NCI-H524 treated with DMSO at 0.1 percent for 48 hours (cell line): ENCODE results near the gene TRIM5.
"Not testable (repeated sequence)": the region's sequence is repeated elsewhere in the genome, so short reads cannot be mapped to it uniquely, and the experiment has no call there.

Experiments
- DNase-seq: peaks from one replicate; lab custom pipeline; 2025; lab: John Stamatoyannopoulos, UW

Gene TRIM5

GRCh38 chr11:5689551-5689983 lies 4.7 kb upstream of the TRIM5 start, which contains the start of gene TRIM22:
TSS of gene TRIM22 (plus strand) at chr11:5689790. CDS start at chr11:5696233, 6,443 bp downstream.
- DNase-seq = no peak

DNA sequence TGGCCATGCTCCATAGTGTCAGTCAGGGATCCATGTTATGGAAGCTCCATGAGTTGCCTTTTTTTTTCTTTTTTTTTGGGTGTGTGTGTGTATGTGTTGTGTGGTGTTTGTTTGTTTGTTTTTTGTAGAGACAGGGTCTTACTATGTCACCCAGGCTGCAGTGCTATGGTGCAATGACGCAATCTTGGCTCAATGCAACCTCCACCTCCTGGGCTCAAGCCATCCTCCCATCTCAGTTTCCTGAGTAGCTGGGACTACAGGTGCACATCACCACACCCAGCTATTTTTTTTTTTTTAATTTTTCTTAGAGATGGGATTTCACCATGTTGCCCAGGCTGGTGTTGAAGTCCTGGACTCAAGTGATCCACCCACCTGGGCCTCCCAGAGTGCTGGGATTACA lies 3.6 kb upstream of the TRIM5 start:
- DNase-seq = no peak

GRCh38 chr11:5686426-5686825 lies 1.6 kb upstream of the TRIM5 start:
- DNase-seq = no peak

DNA sequence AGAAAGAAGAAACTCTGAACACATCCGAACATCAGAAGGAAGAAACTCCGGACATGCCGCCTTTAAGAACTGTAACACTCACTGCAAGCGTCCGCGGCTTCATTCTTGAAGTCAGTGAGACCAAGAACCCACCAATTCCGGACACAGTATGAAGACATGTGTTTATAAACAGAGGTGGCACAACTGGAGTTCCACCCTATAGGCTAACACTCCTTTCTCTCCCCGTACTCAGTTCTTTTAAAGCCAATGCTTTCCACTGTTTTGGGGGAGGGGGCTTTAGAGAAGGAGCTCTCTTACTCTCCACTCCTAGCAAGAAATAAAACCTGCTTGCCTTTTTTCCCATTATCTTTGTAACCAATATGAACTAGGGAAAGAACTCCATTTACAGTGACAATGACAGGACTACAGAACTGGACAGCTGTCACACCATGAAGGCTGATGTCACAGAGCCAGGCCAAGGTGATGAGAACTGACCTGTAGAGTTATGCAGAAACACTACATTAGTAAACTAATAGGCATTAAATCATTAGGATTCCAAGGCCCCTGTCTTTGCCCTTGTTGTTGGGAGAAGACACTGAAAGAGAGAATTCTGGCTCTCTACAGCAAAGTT lies 733 bp downstream of the TRIM5 start:
- DNase-seq = no peak

DNA sequence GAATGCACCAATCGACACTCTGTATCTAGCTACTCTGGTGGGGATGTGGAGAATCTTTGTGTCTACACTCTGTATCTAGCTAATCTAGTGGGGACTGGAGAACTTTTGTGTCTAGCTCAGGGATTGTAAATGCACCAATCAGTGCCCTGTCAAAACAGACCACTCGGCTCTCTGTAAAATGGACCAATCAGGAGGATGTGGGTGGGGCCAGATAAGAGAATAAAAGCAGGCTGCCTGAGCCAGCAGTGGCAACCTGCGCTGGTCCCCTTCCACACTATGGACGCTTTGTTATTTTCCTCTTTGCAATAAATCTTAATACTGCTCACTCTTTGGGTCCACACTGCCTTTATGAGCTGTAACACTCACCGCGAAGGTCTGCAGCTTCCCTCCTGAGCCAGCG lies 1.3 kb downstream of the TRIM5 start:
- DNase-seq = not testable (repeated sequence)

GRCh38 chr11:5682890-5683441 lies 1.9 kb downstream of the TRIM5 start:
- DNase-seq = not testable (repeated sequence)

GRCh38 chr11:5679811-5680210 lies 5.1 kb downstream of the TRIM5 start:
- no peak for DNase-seq

GRCh38 chr11:5674391-5674790 lies 10.5 kb downstream of the TRIM5 start:
- no peak for DNase-seq

DNA sequence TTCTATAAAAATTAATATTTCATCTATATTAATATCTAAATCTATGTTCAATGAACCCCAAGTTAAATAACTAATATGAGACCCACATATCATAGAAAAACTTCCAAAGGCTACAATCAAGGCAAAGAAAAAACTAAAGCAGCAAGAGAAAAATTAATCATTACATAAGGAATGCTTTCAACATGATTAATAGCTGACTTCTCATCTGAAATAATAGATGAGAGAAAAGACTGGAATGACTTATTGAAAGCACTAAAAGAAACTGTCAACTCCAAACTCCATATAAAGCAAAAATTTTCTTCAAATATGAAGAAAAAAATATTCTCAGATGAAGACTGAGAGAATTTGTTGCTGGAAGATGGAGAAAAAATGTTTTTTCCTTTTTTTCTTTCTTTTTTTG lies 13.0 kb downstream of the TRIM5 start:
- DNase-seq = no peak

DNA sequence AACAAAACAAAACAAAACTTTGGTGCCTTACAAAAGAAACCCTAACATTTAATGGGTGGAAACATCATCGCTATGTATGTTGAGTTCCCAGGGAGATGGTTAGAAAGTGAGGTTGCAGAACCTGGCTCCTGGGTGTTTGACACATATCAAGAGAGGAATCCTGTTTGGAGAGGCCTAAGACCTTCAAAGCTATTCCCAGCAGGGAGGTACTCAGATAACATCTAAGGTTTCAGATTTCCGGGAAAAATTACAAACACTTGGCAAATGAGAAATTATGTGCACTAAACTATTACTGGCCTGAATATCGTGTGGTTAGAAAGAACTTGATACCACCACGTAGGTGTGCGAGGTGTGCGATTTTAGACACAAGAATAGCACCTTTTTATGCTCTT lies 18.5 kb downstream of the TRIM5 start:
- DNase-seq = no peak

DNA sequence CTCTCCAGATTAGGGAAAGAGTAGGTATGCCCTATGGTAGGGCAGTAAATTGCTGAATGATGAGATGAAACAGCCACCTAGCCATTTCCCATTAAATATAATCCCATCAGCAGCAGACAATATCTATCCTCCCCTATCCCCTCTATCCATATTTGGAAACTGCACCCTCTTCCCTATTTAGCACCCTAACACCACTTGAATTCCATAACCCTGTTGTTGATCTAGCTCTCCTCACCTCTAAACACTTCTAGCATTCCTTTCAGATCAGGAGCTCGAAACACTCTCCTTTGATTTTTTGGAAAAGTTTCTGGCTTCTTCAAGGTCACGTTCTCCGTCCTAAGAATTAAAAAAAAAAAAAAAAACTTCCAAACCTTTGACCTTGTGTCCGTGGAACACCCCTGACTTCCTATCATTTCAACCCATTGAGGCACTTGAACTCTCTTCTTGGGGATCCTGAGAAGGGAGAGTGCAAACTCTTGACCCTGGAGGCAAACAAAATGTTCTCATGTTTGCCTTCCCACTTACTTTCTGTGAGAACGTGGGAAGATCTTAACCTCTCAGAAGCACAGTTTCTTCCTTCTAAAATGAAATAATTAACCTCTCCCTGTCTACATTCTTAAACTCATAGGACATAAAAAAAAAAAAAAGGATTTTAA lies 19.0 kb downstream of the TRIM5 start:
- no peak for DNase-seq

DNA sequence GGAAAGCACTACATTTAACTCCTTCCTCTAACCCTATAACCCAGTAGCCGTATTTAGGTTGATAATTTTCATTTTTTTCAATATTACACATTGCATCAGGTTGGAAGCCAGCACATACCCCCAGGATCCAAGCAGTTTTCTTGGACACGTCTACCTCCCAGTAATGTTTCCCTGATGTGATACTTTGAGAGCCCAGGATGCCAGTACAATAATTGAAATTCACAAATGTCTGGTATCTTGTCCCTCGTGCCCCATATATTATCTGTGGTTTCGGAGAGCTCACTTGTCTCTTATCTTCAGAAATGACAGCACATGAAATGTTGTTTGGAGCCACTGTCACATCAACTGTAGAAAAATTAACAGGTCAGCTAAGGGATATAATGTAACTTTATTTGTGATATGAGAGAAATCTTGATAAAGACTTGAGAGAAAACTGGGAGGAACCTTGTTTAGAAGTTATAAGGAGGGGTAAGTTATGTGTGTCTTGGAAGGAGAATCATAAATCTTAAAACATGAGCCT lies 19.8 kb downstream of the TRIM5 start:
- no peak for DNase-seq

- no peak for DNase-seq
Observed at GRCh38 chr11:5663511-5663910, 21.4 kb downstream of the TRIM5 start.

DNA sequence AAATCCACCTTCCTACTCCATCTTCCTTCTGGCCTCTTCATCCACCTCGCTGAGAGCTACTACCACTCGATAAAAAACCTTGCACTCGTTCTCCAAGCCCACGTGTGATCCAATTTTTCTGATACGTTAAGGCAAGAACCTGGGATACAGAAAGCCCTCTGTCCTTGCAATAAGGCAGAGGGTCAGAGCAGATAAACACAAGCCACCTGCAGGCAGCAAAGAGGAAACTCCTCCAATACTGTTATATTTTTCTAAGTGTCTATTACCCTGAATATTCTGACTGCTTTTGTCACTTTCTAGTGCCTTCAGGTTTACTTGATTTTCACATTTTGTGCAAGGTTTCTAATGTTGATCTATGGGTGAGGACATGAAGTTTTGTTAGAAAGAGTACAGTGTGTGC lies 26.6 kb downstream of the TRIM5 start:
- DNase-seq = no peak

DNA sequence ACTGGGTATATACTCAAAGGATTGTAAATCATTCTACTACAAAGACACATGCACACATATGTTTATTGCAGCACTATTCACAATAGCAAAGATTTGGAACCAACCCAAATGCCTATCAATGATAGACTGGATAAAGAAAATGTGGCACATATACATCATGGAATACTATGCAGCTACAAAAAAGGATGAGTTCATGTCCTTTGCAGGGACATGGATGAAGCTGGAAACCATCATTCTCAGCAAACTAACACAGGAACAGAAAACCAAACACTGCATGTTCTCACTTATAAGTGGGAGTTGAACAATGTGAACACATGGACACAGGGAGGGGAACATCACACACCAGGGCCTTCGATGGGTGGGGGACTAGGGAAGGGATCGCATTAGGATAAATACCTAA lies 27.9 kb downstream of the TRIM5 start:
- not testable (repeated sequence) for DNase-seq

- DNase-seq = no peak
Observed at GRCh38 chr11:5655474-5655873, 29.4 kb downstream of the TRIM5 start.

- no peak for DNase-seq
Observed at GRCh38 chr11:5646139-5646538, 38.7 kb downstream of the TRIM5 start.

- DNase-seq = no peak
Observed at GRCh38 chr11:5643585-5643984, 41.3 kb downstream of the TRIM5 start.

- DNase-seq = no peak
Observed at GRCh38 chr11:5639953-5640352, 44.9 kb downstream of the TRIM5 start.

GRCh38 chr11:5631969-5632635 lies 52.8 kb downstream of the TRIM5 start:
- no peak for DNase-seq

DNA sequence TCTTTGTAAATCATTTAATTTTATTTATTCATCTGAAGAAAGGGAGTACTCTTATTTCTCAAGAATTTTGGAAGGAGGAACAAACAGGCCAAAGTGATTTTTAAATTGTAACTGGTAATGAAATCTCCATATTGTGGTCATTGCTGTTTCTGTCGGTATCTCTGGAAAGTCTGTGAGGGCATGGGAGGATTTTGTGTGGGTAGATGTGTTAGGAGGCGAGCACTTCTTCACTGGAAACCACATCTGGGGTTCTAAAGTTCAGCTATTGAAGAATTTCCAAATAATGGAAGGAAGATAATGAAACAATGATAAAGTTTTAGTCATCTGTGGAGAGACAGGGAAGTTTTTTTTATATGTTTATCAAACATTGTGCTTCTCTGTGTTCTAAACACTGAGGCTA lies 53.5 kb downstream of the TRIM5 start:
- DNase-seq = no peak

DNA sequence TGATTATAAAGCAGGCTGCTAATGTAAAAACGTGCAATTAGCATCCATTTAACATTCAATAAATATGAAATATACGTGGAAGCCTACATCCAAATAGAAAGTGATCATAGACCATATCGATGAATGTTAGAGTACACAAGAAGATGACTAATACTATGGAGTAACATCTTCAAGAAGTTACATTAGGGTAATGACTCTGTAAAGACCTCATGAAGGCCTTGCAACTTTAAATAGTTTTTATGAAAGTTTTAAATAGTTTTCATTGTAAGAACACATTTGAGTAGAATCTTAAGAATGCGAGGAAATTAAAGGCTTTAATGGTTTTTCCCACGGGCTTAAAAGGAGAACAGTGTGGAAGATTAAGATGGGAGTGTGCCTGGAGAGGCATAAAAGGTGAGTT lies 58.7 kb downstream of the TRIM5 start:
- no peak for DNase-seq

DNA sequence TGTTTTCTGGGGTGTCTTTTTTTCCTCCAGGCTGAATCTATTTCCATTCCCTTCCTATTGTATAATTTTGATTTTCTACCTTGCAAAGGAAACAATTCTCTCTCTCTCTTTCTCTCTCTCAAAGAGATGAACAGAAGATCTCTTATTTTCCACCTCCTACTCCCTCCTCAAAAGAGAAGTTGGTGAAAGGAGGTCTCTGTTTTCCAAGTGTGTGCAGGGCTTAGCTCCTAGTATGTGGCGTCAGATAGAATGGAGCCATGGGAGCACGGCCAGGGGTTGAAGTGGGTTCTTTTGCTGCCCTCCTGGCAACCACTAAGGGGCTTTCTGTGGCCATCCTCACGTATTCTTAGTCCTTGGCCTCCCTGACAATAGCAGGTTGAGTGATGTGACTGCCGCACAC lies 59.6 kb downstream of the TRIM5 start:
- no peak for DNase-seq
